NCI-H2196 treated with DMSO at 0.1 percent for 48 hours (cell line): ENCODE data around the gene SOX5.

Source experiments
- DNase-seq: peaks from one replicate; lab custom pipeline; 2025; ENCODE audit not compliant: unreplicated experiment; lab: John Stamatoyannopoulos, UW

Gene SOX5

GRCh38 chr12:23626791-23627190 is 322.7 kb downstream of the SOX5 start:
- DNase-seq: no peak

GRCh38 chr12:23621900-23622299 is 327.6 kb downstream of the SOX5 start:
- DNase-seq: peak; percentile 89

DNA sequence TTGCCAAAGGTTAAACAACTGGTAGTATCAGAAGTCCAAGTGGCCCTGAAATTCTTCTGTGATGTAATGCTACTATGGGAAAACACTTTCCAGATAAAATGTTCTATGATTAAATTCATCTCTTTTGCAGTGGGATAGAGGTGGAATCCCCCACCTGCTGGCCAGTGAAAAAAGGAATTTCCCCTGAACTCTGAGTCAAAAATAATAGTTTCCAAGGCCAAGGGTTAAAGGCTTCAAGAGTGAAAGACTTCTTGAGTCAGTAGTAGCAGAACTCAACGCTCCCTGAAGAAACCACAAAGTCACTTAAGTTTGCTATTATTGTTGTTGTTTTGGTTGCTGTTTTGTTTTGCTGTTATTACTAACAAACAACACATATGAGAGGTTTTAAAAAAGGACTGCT is 330.8 kb downstream of the SOX5 start:
- DNase-seq: no peak

DNA sequence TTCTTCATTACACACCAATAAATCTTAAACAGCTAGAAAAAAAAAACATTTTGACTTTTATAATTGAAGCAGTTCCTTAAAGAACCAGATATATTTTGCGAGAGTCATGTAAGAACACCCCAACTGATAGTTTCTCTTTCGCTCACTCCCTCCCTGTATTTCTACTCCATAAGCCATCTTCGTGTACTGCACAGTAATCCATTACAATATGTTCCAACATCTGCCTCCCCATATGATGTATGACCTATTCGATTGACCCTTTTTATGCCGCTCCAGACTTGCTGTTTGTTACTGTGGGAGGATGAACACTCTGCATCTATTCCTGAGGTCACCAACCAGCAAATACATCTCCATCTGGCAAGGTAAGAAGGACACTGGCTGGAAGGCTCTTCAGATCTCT is 331.7 kb downstream of the SOX5 start:
- no peak for DNase-seq

DNA sequence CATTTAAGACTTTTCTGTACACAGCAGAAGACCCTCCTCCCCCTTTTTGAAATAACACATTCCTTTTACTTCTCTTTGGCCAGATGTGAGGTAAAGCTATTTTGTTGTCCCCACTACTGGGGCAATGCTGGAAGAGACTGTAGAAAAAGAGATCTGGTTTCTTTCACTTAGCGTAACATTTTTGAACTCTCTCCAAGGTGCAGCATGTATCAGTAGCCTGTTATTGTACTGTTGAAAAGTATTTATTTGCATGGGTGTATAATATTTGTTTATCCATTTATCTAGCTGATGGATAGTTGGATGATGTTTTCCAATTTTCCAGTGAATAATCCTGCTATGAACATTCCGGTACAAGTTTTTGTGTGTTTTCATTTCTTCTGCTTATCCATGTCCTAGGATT is 335.2 kb downstream of the SOX5 start:
- no peak for DNase-seq

- peak; percentile 61 for DNase-seq
Observed at GRCh38 chr12:23611320-23611719, 338.1 kb downstream of the SOX5 start.

DNA sequence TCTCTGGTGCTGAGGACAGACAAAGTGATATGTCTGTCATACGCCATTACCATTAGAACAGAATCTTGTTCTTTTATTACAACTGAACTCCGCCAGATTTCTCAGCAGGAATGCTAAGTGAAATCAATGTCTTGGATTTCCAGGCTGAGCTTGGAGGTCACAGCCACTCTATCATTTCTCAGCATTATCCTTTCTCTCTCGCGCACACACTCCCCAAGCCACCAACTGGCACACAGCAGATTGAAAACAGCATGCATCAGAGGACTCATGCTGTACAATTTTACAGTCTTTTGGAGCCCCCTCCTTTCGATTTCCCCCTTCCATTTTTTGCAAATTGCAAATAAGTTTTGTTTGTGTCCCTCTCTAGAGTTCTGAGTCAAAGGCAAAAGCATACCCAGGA is 348.6 kb downstream of the SOX5 start:
- no peak for DNase-seq

- DNase-seq: no peak
Observed at GRCh38 chr12:23596568-23596967, 352.9 kb downstream of the SOX5 start.

DNA sequence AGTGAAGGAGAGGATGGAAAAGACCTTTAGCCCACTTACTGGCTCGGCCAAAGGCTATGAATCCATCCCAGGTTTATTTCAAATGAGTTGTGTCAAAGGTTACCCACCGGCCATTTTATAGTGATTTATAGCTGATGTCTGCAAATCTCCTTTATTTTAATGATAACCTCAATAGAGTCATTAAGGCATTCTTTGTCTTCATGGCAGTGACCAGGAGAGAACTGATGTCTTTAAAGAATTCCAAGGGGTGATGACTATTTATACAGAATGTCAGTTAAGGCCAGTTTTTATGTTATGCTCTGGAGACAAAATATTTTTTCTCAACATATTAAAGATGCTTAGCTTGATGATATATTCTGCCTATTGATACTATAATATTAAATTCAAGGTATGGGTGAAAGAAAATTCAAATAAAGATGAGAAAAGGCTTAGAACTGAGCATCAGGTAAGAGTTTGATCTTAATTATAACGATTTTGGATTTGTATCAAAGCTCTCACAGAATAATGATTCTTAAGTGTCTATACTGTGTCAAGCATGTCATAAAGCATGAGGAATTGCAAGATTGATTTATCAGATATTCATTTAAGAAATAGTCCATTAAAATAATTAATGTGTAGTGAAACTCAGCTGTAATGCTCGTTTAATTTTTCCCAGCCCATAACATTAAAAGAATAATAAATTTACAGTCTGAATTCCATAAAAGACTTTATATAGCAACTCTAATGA is 361.5 kb downstream of the SOX5 start:
- no peak for DNase-seq

- no peak for DNase-seq
Observed at GRCh38 chr12:23585782-23586163, 363.7 kb downstream of the SOX5 start.

DNA sequence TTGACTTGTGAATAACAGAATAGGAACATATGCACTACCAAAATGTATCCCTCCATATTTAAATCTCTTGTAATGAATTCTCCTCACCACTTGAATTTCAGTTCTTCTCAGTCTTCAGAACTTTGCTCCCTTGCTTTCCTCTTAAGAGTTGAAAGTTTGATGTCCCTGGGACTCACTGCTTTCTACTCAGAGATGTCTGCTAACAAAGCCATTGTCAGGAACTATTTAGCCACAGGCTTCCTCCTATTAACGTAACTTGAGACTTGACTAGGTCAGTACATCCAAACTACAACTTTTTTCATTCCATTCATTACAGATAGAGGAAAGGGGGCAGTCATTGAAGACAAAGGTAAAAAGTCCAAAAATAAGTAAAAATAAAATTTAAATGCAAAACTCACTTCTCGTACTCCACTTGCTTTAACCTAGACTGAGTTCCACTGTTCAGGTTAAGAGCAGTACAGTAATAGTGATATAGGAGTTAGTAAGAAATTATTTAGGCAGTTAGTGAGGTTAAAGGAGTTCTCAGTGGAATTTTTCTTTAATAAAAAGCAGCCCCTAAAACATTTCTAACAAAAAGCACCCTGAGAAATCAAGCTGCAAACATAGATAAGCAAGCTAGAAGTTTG is 364.2 kb downstream of the SOX5 start:
- DNase-seq: no peak

- no peak for DNase-seq
Observed at GRCh38 chr12:23581913-23582312, 367.6 kb downstream of the SOX5 start.

- no peak for DNase-seq
Observed at GRCh38 chr12:23579257-23579656, 370.2 kb downstream of the SOX5 start.

DNA sequence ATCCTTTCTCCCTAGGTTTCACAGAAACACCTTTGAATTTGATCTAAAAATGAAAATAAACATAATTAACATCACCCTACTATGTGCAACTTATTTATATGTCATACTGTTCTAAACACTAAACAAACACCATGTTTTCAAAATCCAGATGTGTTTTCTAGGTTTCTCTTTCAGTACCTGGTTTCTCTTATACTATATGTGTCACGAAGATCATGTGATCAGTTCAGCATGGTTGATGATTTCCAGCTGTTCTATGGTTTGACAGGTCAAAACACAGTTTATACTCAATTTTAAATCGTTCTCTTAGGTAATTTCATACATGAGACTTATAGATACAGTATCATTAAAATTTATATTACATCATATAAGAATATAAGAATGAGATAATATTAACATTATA is 373.1 kb downstream of the SOX5 start:
- no peak for DNase-seq

DNA sequence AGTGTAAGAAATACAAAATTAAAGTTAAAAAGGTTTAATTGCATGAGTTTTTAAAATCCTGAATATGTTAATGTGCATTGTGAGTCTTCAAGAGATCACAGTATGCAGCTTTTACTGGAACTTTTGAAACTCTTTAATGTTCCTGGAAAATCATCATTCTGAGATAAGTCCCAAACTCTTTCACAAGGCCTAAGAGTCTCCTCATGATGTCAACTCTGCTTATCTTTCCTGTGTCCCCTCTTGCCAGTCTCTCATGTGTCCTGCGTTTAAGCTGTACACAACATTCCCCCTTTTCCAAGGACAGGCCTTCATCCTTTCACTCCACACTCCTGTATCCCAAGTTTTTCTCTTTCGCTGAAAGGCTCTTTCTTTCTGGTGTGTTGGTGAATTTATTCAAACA is 380.1 kb downstream of the SOX5 start:
- DNase-seq: no peak

GRCh38 chr12:23566133-23566532 is 383.3 kb downstream of the SOX5 start:
- DNase-seq: no peak

DNA sequence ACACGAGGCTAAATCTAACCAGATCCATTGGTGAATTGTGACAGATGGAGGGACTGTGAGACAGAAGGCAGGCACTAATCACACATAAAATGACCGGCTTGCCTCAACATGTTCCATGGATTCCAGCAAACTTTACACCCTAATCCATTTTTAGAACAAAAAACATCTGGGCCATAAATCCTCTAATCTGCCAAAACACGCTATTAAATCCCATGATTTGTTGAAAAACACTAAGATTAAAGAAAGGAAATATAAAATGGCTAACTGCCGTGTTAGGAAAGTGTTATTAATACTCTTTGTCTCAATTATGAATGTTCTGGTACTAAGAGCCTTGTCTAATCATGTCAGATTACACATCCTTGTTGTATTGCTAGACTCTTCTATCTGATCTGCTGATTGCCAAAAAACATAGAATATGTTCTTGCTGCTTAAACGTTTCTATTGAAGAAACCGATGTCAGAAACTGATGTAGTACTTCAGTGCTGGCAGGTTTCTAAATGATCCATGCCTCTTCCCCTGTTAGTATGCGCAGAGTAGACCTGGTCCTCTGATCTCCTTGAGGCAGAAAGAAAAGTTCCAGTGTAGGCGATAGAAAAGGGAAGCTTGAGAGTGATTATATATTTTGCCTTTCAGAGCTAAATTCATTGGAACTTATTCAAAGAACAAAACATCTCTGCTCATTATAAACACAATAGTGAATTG is 384.9 kb downstream of the SOX5 start:
- no peak for DNase-seq

- no peak for DNase-seq
Observed at GRCh38 chr12:23561364-23562345, 387.8 kb downstream of the SOX5 start.

DNA sequence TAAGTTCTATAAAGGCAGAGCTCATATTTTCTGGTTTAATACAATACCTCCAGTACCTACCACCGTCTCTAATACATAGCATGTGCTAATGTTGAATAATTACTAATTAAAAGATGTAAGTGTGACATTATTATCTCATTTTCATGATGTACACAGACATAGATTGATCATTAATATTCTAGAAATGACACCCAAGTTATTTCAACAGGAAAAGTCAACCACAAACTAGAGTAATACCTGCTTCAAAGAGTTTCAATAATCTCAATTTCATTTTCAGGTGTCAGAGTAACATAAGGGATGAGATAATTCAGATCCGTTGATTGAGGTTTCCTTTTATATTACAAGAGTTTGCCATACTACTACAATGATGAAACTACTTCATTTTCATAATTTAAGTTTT is 388.9 kb downstream of the SOX5 start:
- DNase-seq: no peak

DNA sequence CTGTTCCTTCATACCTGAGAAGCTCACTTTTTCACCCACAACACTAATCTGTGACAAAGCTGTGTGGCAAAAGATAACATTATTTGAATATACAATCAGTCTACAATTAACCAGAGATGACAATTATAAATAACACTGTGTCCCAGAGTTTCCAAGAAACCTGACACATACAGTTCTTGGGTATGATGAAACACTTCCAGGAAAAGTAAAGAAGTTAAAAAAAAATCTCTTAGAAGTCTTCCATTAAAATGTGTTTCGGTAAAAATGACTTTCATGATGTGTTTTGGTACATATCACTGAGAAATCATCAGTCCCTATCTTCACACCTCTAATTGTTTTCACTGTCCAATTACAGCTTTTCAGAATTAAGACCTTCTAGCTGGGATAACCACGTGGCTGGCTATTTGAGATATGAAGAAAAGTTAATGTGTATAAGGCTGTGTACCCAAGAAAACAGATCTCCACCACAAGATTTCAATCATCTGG is 390.2 kb downstream of the SOX5 start:
- DNase-seq: no peak

DNA sequence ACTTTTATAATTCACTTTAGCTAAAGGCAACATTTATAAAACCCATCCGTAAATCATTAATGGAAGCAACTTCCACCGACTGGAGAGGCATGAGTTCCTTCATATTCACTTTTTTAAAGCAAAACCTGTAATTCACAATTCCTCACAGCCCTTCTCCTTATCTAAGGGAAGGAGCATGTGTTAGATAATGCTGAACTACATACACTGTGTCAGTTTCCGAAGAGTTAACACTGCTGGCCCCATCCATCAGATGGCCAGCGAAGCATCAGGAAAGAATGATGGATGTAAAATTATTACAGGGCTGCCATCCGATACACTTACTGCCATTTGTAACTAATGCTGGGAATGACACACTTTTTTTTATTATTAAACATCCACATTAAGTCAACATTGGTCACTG is 392.8 kb downstream of the SOX5 start:
- DNase-seq: no peak
